Regular cardiac myocyte (primary cell): ENCODE results near the gene PKD2L1. TPM values are rescaled to one million over a fixed set of nuclear protein-coding genes. Genes with fewer than 3 reads are reported as not detected.

Experiments used
- total RNA-seq: library from RNA; depleted of rRNA; stranded (reverse); fragments of >200 nt; gene quantifications from 2 replicates; pipeline ENCODE4 v1.2.3, GENCODE V29; 2014

The PKD2L1 gene
- total RNA-seq, result not detected in 2 replicates

GRCh38 chr10:100330079-100330478, at the start of gene PKD2L1:
Gene PKD2L1, minus strand, starts transcription at chr10:100330228. Its CDS starts 125 bp downstream, at chr10:100330103.

GRCh38 chr10:100346765-100347567, 16.9 kb upstream of the PKD2L1 start, which contains the start of gene SCD:
Gene SCD, plus strand, starts transcription at chr10:100347233. Its CDS starts 272 bp downstream, at chr10:100347505.

GRCh38 chr10:100286051-100287033, 43.7 kb downstream of the PKD2L1 start, which contains the start of gene BLOC1S2:
Gene BLOC1S2, minus strand, starts transcription at chr10:100286680. Its CDS starts 21 bp downstream, at chr10:100286659.

GRCh38 chr10:100267239-100268104, 62.6 kb downstream of the PKD2L1 start, which contains the start of gene CWF19L1:
Gene CWF19L1, minus strand, starts transcription at chr10:100267638. Its CDS starts 45 bp downstream, at chr10:100267593.

Other genes starting within 250 kb of the PKD2L1 start
- gene CPN1, start 248.4 kb downstream of the PKD2L1 start, total RNA-seq, result not detected in 2 replicates
- 44.5 and 95.1 TPM in 2 replicates for gene ERLIN1, start 144.2 kb downstream of the PKD2L1 start, total RNA-seq
- 23.4 and 32.6 TPM in 2 replicates for gene CHUK, start 100.6 kb downstream of the PKD2L1 start, total RNA-seq
- 26.8 and 34.9 TPM in 2 replicates for gene CWF19L1, start 62.6 kb downstream of the PKD2L1 start, total RNA-seq
- 47.4 and 56.9 TPM in 2 replicates for gene BLOC1S2, start 43.5 kb downstream of the PKD2L1 start, total RNA-seq
- 77.3 and 96.7 TPM in 2 replicates for gene SCD, start 17.0 kb upstream of the PKD2L1 start, total RNA-seq
- gene WNT8B, start 132.8 kb upstream of the PKD2L1 start, total RNA-seq, result not detected in 2 replicates
- gene SEC31B, start 189.6 kb upstream of the PKD2L1 start, total RNA-seq, result 0.96 and 2.8 TPM in 2 replicates
- gene NDUFB8, start 199.6 kb upstream of the PKD2L1 start, total RNA-seq, result 97.5 and 156 TPM in 2 replicates
- gene HIF1AN, start 205.7 kb upstream of the PKD2L1 start, total RNA-seq, result 10.7 and 13.0 TPM in 2 replicates